Subcutaneous abdominal adipose tissue (tissue), 5 donors: ENCODE measurements around the gene EGLN1.
"Not testable (repeated sequence)": the region's sequence is repeated elsewhere in the genome, so short reads cannot be mapped to it uniquely, and the experiment has no call there.

Source experiments
- H3K27ac ChIP-seq: one replicate; pipeline ENCODE4 v1.7.0; 2013; ENCODE audit warnings: low read depth, mild to moderate bottlenecking, inconsistent platforms, low read length, moderate library complexity
- H3K27me3 ChIP-seq, 5 donors: one replicate each; pipeline ENCODE4 v1.7.0; 2013; ENCODE audit warnings: low read length in 5 of 5, inconsistent platforms in 1 of 5; ENCODE audit not compliant: control insufficient read depth in 5 of 5, insufficient read depth in 4 of 5
- H3K36me3 ChIP-seq, 5 donors: one replicate each; pipeline ENCODE4 v1.7.0; 2013; ENCODE audit warnings: low read length in 5 of 5; ENCODE audit not compliant: control insufficient read depth in 5 of 5, insufficient read depth in 5 of 5
- H3K4me1 ChIP-seq, 5 donors: one replicate each; pipeline ENCODE4 v1.7.0; 2013; ENCODE audit warnings: low read length in 5 of 5, mild to moderate bottlenecking in 3 of 5, moderate library complexity in 1 of 5; ENCODE audit not compliant: control insufficient read depth in 5 of 5, insufficient read depth in 5 of 5
- H3K4me3 ChIP-seq, 5 donors: one replicate each; pipeline ENCODE4 v1.7.0; 2013; ENCODE audit warnings: low read length in 5 of 5, low read depth in 1 of 5
- H3K9ac ChIP-seq, 5 donors: one replicate each; pipeline ENCODE4 v1.7.0; 2013; ENCODE audit warnings: low read length in 5 of 5, mild to moderate bottlenecking in 4 of 5, moderate library complexity in 3 of 5
- H3K9me3 ChIP-seq, 5 donors: one replicate each; pipeline ENCODE4 v1.7.0; 2013; ENCODE audit warnings: low read length in 5 of 5; ENCODE audit not compliant: control insufficient read depth in 5 of 5
- donor health status: healthy.
- donor health status: healthy.
- donor health status: healthy.
- donor health status: healthy.
- donor health status: healthy.

EGLN1 gene

DNA sequence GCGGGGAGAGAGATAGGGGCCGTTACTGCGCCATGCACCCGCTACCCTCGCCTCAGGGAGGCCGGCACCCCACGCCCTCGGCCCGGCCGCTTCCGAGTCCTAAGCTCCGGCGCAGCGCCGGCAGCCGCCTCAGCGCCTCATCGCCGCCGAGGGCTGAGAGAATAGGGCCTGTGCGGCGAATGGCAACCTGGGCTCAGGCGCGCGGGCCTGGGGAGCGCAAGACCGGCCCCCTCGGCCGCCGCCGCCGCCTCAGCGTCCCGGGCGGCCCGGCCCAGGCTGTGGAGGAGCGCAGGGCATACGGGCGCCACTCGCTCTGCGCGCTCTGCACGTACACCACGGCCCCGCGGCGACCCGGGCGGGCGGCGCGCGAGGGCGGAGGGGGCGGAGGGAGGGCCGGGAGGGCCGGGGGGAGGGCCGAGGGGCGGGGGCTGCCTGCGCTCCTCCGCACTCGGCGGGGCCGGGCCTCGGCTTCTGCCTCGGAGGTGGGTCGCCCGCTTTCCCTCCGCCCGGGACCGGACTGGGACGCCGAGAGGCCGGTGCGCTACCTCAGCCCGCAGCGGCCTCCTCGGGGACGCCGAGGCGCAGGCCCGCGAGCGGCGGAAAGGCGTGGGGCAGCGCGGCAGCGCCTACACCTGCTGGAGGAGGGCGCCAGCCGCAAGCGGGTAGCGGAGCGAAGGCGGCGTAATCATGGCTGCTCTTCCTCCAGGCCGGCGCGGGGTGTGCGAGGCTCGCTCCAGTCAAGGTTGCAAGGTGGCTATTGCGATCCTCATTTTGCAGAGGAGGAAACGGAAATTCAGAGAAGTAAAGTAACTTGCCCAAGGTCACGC, at the start of gene EGLN1:
Gene EGLN1, minus strand, starts transcription at position 317 of the 827 bp plus-strand sequence. CDS start 399 bp downstream, outside the sequence.
- Histone ChIP-seq H3K9me3 (no peaks in the 10 kb centered on the region), H3K27ac (peak within 1 kb of the TSS; percentile 81), H3K27me3 (no peaks in the 10 kb centered on the region), H3K4me3 (peak within 1 kb of the TSS; percentile 76 to 98 (median 85)), H3K36me3 (no peaks in the 10 kb centered on the region), H3K4me1 (peaks cover 9 to 50% (median 46%) of the 10 kb centered on the region in 5 donors), H3K9ac (peak within 1 kb of the TSS; percentile 85 to 91 (median 89))

DNA sequence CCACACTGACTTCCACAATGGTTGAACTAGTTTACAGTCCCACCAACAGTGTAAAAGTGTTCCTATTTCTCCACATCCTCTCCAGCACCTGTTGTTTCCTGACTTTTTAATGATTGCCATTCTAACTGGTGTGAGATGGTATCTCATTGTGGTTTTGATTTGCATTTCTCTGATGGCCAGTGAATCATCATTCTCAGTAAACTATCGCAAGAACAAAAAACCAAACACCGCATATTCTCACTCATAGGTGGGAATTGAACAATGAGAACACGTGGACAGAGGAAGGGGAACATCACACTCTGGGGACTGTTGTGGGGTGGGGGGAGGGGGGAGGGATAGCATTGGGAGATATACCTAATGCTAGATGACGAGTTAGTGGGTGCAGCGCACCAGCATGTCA, 49.4 kb upstream of the EGLN1 start:
- not testable (repeated sequence) for H3K27me3 ChIP-seq, H3K4me1 ChIP-seq, H3K27ac ChIP-seq, H3K36me3 ChIP-seq, H3K9ac ChIP-seq, H3K9me3 ChIP-seq, H3K4me3 ChIP-seq

GRCh38 chr1:231471027-231471426, 48.9 kb upstream of the EGLN1 start:
- H3K36me3 ChIP-seq, H3K9me3 ChIP-seq, H3K9ac ChIP-seq, H3K4me1 ChIP-seq, H3K27me3 ChIP-seq, H3K4me3 ChIP-seq, H3K27ac ChIP-seq: not testable (repeated sequence)

DNA sequence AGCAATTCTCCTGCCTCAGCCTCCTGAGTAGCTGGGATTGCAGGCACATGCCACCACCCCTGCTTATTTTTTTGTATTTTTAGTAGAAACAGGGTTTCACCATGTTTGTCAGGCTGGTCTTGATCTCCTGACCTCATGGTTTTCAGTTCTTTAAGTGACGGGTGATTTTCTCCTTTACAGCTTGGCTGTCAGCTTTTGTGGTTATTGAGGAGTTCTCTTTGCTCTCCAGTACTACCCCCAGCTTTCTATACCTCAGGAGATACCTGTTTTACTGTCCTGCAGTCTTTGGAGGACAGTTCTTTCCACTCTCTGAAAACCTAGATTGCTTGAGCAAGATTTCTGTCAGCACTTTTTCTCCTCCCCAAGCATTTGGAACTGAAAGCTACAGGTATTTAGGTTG, 45.9 kb upstream of the EGLN1 start:
- H3K36me3 ChIP-seq: no peaks in the 10 kb centered on the region
- H3K4me3 ChIP-seq: no peak overlapping the region
- H3K27me3 ChIP-seq: peaks cover 0 to 5% (median 0%) of the 10 kb centered on the region in 5 donors
- H3K4me1 ChIP-seq: peaks cover 0 to 8% (median 0%) of the 10 kb centered on the region in 5 donors
- H3K27ac ChIP-seq: no peak overlapping the region
- peaks cover 0 to 3% (median 0%) of the 10 kb centered on the region in 5 donors for H3K9me3 ChIP-seq
- H3K9ac ChIP-seq: no peak overlapping the region

DNA sequence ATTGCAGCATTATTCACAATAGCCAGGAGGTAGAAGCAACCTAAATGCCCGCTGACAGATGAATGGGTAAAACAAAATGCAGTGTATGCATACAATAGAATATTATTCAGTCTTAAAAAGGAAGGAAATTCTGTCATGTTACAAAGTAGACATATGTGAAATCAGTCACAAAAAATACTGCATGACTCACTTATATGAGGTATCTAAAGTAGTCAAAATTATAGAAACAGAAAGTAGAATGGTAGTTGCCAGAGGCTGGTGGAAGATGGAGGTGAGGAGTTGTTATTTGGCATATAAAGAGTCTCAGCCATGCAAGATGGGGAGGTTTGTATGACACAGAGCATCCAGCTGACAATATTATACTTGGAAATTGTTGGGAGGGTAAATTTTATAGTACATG, 43.0 kb upstream of the EGLN1 start:
- Histone ChIP-seq H3K27me3 (peaks cover 0 to 5% (median 0%) of the 10 kb centered on the region in 5 donors), H3K4me1 (peaks cover 0 to 3% (median 0%) of the 10 kb centered on the region in 5 donors), H3K9me3 (peaks cover 0 to 3% (median 0%) of the 10 kb centered on the region in 5 donors), H3K9ac (no peak overlapping the region), H3K27ac (no peak overlapping the region), H3K4me3 (no peak overlapping the region), H3K36me3 (no peaks in the 10 kb centered on the region)

DNA sequence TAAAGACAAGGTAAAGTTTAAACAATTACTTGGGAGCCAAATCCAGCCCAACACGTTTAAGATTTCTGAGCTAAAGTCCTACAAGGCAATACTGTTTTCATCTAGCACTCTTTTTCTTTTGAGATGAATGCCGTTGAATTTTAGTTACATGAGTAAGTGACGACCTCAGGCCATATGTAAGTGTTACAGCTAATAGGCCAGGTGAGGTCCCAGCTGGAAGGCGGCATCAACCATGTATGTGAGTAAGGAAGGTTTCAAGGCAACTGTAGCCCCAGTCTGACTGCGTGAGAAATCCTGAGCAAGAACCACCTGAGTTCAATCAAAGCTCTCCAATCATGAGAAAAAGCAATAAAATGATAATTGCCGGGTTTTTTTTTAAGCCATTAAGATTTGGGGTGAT, 41.5 kb upstream of the EGLN1 start:
- peaks cover 0 to 2% (median 0%) of the 10 kb centered on the region in 5 donors for H3K4me1 ChIP-seq
- no peak overlapping the region for H3K27ac ChIP-seq
- H3K36me3 ChIP-seq: no peaks in the 10 kb centered on the region
- peaks cover 0 to 4% (median 0%) of the 10 kb centered on the region in 5 donors for H3K27me3 ChIP-seq
- no peak overlapping the region for H3K9ac ChIP-seq
- peaks cover 0 to 3% (median 0%) of the 10 kb centered on the region in 5 donors for H3K9me3 ChIP-seq
- no peak overlapping the region for H3K4me3 ChIP-seq

DNA sequence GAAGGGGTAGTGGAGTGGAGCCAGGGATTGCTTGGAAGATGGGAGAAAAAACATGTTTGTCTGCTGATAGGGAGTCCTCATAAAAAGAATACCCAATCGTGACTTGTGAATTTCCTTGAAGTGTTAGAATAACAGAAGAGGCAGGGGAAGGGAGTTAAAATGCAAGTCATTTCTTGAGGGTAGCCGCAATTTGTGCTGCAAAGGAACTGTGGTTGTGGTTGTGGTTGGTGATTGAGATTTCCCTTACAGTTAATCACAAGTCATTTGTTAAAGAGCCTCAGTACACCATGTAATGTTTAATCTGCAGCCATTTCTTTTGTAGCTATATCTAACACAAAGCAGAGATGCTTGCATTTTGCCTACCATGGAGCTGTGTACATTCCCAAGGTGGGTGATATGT, 38.5 kb upstream of the EGLN1 start:
- no peak overlapping the region for H3K27ac ChIP-seq
- no peak overlapping the region for H3K4me3 ChIP-seq
- H3K9ac ChIP-seq: no peak overlapping the region
- no peaks in the 10 kb centered on the region for H3K36me3 ChIP-seq
- H3K9me3 ChIP-seq: peaks cover 0 to 8% (median 7%) of the 10 kb centered on the region in 5 donors
- no peaks in the 10 kb centered on the region for H3K27me3 ChIP-seq
- no peaks in the 10 kb centered on the region for H3K4me1 ChIP-seq

DNA sequence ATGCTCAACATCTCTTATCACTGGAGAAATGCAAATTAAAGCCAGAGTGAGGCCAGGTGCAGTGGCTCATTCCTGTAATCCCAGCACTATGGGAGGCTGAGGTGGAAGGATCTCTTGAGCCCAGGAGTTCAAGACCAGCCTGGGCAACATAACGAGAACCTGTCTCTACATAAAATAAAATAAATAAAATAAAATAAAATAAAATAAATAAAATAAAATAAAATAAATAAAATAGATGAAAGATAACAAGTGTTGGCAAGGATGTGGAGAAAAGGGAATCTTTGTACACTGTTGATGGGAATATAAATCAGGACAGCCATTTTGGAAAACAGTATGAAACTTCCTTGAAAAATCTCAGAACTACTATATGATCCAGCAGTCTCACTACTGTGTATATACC, 37.4 kb upstream of the EGLN1 start:
- H3K9me3 ChIP-seq: not testable (repeated sequence)

GRCh38 chr1:231457956-231458355, 35.9 kb upstream of the EGLN1 start:
- not testable (repeated sequence) for H3K4me3 ChIP-seq, H3K9ac ChIP-seq, H3K9me3 ChIP-seq, H3K4me1 ChIP-seq, H3K27ac ChIP-seq, H3K36me3 ChIP-seq, H3K27me3 ChIP-seq

More for the DNA sequence above, 37.4 kb upstream of the EGLN1 start:
- H3K4me1 ChIP-seq, H3K36me3 ChIP-seq, H3K27ac ChIP-seq, H3K27me3 ChIP-seq, H3K9ac ChIP-seq, H3K4me3 ChIP-seq: not testable (repeated sequence)

DNA sequence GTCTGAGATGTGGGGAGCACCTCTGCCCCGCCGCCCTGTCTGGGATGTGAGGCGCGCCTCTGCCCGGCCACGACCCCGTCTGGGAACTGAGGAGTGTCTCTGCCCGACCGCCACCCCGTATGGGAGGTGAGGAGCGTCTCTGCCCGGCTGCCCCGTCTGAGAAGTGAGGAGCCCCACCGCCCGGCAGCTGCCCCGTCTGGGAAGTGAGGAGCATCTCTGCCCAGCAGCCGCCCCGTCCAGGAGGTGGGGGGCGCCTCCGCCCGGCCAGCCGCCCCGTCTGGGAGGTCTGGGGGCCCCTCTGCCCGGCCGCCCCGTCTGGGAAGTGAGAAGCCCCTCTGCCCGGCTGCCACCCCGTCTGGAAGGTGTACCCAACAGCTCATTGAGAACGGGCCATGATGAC, 32.0 kb upstream of the EGLN1 start:
- H3K4me3 ChIP-seq, H3K27ac ChIP-seq, H3K4me1 ChIP-seq, H3K27me3 ChIP-seq, H3K36me3 ChIP-seq, H3K9me3 ChIP-seq, H3K9ac ChIP-seq: not testable (repeated sequence)
